Keratinocyte (primary cell): Measurements from ENCODE around the gene PTPN14.

Source experiments
- CTCF ChIP-seq, 3 experiments: IDR thresholded peaks in 1 of 3; conservative IDR thresholded peaks in 1 of 3; optimal IDR thresholded peaks in 1 of 3; 2 replicates in 2 of 3; 3 replicates in 1 of 3; pipeline versions ENCODE3 to v1.5.1; 2011; ENCODE audit warnings: low read length in 3 of 3, mild to moderate bottlenecking in 3 of 3, moderate library complexity in 2 of 3, control low read depth in 1 of 3, inconsistent platforms in 1 of 3; ENCODE audit not compliant: insufficient read depth in 2 of 3; ENCODE audit errors: extremely low read depth in 1 of 3
- EZH2 ChIP-seq: IDR thresholded peaks from one replicate; pipeline ENCODE4 v1.6.1; 2012; ENCODE audit warnings: inconsistent platforms, mild to moderate bottlenecking, low read length, moderate library complexity

- TF ChIP-seq CTCF (optimal IDR thresholded peaks at IDR 0.05 in 1 of 3, IDR thresholded peaks at IDR 0.05 in 1 of 3, conservative IDR thresholded peaks at IDR 0.05 in 1 of 3; ENCODE audit: extremely low read depth in 1 of 3, insufficient read depth in 2 of 3, low read length in 3 of 3) (no peak), EZH2 (no peak)
Observed at GRCh38 chr1:214364386-214364785, 187.0 kb downstream of the PTPN14 start.
